Stimulated activated CD8-positive, alpha-beta memory T cell treated with anti-CD3 and anti-CD28 coated beads, Interleukin-4, amount 100 ng/mL, for 24 hours (primary cell): ENCODE measurements around the gene MT1A.

Experiments
- DNase-seq: peaks from one replicate; pipeline ENCODE4 v3.0.0-alpha.2; 2020; ENCODE audit warnings: low read depth

MT1A gene

DNA sequence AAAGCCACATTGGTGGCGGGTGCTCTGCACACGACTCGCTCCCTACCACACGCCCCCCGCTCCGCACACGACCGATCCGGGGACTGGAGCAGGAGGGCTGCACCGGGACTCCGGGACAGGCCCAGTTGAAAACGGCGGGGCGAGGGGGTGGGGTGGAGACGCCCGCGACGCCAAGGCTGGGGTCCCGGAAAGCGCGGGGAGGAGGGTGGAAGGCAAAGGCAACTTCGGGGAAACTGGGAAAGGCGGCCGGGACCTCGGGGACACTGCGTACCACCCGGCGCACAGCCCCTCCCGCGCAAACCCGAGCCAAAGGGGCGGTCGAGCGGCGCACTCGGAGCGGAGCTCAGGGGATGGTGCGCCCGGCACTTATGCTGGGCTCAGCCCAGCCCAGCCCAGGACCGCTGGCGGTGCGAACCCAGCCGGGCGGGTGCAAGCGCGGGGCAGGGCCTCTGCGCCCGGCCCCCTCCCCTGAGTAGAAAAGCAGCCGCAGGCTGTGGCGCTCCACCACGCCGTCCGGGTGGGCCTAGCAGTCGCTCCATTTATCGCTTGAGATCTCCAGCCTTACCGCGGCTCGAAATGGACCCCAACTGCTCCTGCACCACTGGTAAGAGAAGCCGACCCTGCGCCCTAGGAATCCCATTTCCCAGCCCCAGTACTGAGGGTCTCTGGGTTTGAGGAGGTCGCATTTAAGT is 6.2 kb upstream of the MT1A start, which contains the start of gene MT1M:
MT1M (plus strand) TSS at position 504 of the 692 bp plus-strand sequence; CDS start at position 577, 73 bp downstream.
- no peak for DNase-seq

DNA sequence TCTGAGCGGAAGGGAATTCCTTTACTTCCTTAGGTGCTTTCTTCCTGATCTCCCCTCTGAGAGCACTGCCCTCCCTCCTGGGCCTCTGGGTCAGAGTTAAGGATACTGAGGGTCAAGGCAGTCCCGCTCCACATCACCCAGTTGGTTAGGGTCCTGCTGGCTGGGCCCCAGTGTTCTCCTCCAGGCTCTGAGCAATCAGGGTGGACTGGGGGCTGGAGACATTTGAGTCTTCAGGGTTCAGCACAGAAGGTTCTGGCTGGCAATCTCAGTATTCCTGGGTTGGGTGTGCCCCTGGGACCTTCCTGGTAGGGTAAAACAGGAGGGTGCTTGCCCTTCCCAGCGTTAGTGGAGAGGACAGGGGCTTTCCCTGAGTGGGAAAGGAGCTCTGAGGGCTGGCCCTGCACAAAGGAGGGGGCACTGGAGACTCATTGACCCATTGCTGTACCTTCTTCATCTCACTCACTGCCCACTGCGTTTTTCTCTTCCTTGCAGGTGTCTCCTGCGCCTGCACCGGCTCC is 5.6 kb upstream of the MT1A start:
- DNase-seq: no peak

DNA sequence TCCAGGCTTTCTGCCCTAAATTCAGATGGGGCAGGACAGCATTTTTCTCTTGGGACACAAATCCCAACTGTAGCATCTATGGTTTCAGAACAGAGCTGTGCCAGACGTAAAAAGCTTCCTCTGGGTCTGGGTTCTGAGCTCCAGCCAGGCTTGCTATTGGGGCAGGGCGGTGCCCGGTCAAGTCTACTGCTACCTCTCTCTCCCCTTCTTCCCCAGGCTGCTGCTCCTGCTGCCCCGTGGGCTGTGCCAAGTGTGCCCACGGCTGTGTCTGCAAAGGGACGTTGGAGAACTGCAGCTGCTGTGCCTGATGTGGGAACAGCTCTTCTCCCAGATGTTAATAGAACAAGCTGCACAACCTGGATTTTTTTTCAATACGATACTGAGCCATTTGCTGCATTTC is 4.9 kb upstream of the MT1A start:
- no peak for DNase-seq

DNA sequence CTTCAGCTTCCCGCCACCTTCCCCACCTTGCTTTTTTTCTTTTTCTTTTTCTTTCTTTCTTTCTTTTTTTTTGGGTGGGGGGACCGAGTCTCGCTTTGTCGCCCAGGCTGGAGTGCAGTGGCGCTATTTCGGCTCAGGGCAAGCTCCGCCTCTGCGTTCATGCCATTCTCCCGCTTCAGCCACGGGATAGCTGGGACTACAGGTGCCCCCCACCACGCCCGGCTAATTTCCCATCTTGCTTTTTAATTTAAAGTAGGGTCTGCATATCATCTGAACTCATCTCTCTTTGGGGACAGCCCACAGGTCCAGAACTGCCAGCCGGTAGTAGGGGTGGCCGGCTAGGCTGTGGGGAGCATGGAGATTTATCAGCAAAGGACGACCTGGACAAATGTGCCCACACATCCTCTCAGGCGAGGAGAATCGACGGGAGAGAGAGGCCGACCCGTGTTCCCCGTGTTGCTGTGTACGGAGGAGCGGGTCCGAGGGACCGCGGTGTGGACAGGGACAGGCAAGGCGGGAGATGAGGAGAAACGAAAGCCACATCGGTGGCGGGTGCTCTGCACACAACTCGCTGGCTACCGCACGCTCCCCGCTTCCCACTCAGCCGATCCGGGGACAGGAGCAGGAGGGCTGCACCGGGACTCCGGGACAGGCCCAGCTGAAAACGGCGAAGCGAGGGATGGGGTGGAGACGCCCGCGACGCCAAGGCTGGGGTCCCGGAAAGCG is 3.6 kb upstream of the MT1A start:
- DNase-seq: no peak

DNA sequence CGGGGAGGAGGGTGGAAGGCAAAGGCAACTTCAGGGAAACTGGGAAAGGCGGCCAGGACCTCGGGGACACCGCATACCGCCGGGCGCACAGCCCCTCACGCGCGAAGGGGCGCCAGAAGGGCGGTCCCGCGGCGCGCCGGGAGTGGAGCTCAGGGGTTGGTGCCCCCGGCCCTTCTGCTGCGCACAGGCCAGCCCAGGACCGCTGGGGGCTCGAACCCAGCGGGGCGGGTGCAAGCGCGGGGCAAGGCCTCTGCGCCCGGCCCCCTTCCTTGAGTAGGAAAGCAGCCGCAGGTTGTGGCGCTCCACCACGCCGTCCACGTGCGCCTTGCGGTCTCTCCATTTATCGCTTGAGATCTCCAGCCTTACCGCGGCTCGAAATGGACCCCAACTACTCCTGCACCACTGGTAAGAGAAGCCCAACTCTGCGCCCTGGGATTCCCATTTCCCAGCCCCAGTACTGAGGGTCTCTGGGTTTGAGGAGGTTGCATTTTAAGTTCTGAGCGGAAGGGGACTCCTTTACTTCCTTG is 3.0 kb upstream of the MT1A start:
- DNase-seq: no peak

DNA sequence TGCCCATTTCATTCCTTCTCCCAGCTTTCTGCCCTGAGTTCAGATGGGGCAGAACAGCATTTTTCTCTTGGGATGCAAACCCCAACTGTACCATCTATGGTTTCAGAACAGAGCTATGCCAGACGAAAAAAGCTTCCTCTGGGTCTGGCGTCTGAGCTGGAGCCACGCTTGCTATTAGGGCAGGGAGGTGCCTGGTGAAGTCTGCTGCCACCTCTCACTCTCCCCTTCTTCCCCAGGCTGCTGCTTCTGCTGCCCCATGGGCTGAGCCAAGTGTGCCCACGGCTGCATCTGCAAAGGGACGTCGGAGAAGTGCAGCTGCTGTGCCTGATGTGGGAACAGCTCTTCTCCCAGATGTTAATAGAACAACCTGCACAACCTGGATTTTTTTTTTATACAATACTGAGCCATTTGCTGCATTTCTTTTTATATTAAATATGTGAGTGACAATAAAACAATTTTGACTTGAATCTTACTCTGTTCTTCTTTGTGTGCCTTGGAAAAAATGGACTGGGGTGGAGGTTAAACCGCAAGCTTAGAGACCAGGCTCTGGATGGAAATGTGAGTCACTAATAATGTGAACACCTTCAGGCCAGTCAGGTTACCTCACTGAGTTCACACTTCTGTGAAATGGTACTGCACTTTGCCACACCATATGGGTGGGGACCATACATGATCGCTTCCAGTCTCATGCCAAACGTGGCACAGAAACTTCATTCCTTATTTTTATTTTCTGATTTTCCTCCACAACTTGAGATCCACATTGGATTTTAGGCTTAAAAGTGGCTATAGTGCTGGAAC is 1.7 kb upstream of the MT1A start:
- no peak for DNase-seq

DNA sequence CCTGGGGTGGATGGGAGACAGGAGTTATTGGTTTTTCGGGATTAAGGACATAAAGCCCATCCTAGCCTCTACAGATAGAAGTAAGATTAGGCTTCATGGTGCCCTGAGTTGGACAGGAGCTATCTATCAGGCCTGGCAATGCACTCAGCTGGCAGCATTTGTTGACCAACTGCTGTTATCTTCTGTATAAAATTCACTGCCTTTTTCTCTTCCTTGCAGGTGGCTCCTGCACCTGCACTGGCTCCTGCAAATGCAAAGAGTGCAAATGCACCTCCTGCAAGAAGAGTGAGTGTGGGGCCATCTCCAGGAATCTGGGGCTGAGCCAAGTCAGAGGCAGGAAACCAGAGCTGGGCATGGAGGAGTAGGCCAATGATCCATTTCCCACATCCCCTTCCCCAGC is 579 bp downstream of the MT1A start:
- DNase-seq: no peak

DNA sequence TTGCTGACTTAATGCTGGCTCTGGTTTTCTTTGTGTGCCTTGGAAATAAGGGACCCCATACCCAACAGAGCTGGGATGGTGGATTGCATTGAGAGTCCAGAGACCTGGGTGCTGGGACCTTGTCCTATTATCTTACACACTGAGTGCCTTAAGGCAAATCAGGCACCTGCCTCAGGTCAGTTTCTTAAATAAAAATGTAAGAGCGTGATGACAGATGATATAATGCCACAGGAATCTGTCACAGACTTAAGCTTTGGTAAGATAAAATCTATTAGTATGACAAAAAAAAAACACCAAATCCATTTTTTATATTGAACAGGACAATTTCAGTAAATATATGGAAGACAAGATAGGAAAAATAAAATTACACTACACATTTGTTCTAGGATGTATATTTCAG is 1.6 kb downstream of the MT1A start:
- no peak for DNase-seq

DNA sequence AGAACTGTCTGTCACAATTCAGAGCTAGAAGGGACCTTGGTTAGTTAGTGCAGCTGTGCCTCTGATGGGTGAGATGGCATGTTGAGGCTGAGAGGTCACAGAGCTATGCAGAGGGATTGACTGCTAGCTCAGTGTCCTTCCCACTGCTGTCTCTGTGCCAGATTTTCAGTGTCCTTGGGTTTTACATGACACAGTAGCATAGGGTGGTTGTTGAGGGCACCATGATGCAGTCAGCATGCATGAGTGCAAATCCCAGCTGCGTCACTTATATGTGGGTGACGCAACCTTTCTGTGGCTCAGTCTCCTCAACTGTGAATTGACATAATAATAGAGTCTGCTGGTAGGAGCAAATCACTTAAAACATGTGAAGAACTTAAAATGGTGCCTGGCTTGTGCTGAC is 2.7 kb downstream of the MT1A start:
- DNase-seq: no peak

DNA sequence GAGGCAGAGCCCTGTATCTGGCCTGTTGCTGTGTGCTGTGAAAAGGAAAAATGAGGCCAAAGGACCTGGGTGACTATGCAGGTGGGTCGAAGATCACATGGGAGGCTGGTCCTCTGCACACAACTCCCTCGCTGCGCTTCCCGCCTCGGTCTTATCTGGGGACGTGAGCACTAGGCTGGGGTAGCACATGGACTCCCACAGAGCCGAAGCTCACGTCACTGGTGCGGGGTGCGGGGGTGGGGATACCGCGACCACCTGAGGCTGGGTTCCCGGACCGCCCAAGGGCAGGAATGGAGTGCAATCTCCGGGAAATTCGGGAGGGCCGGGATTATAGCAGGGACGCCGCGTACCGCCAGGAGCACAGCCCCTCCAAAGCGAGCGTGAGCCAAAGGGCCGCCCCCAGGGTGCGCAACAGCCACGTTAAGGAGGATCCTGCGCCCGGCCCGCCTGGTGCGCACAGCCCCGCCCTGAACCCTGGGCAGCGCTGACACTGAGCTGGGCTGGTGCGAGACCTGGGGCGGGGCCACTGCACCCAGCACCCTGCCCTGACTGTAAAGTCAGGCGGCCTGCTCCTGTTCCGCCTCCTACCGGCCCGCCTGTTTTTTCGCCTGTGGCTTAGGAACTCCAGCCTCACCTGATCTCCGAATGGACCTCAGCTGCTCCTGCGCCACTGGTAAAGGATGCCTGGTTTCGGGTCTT is 4.8 kb downstream of the MT1A start:
- peak; percentile 78 for DNase-seq

DNA sequence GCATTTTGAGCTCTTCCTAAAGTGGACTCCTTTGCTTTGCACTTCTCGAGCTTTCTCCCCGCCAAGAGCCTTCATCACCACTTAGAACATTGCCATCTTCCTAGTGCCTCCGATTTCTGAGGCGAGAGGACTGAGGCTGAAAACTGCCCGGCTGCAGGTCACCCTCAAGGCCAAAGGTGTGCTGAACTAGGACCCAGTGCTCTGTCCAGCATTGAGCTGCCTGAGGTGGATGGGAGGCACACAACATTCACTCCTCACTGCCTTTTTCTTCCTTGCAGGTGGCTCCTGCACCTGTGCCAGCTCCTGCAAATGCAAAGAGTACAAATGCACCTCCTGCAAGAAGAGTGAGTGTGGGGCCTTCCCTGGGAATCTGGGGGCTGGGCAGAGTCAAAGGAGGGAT is 5.4 kb downstream of the MT1A start:
- DNase-seq: no peak

DNA sequence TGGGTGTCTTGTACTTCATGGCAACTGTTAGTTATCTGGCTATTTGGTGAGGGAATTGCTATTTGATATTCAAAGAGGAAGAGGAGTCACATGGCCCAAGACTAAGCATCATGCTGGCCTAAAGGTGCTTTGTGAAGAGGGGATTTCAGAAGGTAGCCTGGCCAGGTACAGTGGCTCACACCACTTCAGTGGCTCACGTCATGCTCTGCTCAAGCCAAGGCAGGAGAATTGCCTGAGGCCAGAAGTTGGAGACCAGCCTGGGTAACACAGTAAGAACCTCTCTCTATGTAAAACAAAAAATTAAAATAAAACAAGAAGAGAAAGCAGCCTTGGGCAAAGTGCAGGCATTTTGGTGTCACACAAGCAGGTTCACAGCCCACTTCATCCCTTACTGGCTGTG is 6.8 kb downstream of the MT1A start:
- DNase-seq: no peak

DNA sequence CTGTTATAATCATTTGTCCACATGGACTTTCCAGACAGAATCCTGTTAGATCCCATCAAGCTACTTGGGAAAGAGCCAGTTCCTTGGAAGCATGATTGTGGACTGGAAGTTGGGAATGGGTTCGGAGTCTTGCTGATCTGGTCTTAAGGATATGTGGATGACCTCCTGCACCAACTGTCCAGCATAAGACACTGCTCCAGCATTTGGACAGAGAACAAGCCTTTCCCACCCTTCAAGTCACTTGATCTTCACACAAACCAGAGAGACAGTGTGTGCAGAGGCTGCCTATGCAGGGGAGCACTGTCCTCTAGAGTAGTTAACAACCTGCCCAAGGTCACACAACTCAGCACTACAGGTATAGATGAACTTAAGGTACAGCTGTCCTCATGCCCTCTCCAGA is 7.4 kb downstream of the MT1A start:
- DNase-seq: no peak

DNA sequence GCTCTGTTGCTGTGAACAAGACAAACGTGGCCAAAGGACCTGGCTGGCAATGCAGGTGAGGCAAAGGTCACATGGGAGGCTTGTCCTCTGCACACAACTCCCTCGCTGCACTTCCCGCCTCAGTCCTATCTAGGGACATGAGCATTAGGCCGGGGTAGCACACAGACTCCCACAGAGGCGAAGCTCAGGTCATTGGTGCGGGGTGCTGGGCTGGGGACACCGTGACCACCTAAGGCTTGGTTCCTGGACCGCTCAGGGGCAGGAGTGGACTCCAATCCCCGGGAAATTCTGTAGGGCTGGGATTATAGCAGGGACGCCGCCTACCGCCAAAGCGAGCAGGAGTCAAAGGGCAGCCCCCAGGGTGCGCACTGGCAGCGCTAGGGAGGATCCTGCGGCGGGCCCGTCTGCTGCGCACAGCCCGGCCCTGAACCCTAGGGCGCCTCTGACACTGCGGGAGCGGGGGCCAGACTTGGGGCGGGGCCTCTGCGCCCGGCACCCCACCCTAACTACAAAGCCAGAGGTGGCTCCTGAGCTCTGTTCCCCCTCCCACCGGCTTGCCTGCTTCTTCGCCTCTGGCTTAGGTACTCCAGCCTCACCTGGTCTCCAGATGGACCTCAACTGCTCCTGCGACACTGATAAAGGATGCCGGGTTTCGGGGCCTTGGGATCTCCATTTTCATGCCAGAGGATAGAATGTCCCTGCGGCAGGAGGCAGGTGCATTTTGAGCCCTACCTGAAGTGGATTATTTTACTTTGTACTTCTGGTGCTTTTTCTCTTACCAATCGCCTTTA is 9.4 kb downstream of the MT1A start:
- no peak for DNase-seq

DNA sequence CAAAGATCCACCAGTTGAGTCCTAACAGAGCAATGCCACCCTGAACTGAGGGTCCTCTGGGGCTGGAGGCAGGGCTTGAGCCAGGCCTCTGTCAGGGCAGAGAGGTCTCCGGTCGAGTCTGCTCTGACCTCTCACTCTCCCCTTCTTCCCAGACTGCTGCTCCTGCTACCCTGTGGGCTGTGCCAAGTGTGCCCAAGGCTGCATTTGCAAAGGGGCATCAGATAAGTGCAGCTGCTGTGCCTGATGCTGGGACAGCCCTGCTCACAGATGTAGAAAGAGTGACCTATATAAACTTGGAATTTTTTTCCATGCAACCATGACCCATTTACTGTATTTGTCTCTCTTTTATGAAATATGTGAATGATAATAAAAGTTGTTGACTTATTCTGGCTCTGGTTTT is 10.8 kb downstream of the MT1A start:
- DNase-seq: no peak

DNA sequence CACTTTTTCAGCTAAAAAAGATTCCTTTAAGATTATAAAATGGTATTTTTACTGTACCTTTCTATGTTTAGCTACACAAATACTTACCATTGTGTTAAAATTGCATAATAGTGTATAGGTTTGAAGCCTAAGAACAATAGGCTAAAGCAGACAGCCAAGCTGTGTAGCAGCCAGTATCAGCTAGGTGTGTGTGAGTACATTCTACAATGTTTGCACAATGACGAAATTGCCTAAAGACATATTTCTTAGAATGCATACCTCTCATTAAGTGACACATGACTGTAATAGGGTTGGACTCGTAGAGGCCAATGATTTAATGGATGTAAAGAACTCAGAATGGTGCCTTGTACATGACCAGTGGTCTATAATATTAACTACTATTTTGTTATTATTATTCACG is 11.4 kb downstream of the MT1A start:
- DNase-seq: no peak

DNA sequence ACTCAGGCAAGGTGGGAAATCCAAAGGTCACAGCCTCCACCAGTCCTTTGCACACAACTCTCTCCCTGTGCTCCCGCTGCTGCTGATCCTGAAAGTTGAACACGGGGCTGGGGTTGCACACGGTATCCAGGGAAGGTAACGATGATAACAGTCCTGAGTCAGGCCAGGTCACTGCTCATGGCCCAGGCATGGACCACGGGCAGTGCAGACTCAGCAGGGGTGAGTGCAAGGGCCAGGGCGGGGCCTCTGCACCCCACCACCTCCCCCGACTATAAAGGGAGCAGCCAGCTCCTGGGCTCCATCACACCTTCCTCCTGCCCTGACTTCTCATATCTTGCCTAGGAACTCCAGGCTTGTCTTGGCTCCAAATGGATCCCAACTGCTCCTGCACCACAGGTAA is 13.1 kb downstream of the MT1A start, which contains the start of gene MT1B:
MT1B (plus strand) TSS at position 301 of the 400 bp plus-strand sequence; CDS start at position 369, 68 bp downstream.
- DNase-seq: no peak

DNA sequence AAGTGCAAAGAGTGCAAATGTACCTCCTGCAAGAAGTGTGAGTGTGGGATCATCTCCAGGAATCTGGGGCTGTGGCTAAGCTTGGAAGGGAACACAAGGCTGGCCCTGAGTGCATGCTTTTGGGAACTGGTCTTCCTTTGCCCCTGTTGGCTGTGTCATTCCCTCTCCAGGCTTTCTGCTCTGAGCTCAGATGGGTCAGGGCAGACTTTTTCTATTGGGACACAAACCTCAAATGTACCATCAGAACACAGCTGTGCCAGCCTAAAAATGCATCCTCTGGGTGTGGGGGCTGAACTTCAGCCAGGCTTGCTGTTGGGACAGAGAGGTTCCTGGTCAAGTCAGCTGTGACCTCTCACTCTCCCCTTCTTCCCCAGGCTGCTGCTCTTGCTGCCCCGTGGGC is 14.1 kb downstream of the MT1A start:
- DNase-seq: no peak

DNA sequence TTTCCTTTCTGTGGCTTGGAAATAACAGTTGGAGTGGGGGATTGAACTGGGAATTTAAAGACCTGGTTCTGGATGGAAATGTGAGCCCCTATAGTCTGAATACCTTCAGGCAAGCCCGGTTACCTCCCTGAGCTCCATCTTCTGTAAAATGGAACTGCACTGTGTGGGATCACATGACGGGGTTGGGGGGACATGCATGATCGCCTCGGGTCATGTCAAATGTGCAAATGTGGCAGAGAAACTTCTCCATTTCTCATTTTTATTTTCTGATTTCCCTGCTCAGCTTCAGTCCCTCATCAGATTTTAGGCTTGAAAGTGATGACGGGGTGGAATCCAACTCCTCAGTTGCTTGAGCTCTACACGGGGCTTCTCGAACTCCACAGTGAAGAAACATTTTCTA is 14.8 kb downstream of the MT1A start:
- no peak for DNase-seq

DNA sequence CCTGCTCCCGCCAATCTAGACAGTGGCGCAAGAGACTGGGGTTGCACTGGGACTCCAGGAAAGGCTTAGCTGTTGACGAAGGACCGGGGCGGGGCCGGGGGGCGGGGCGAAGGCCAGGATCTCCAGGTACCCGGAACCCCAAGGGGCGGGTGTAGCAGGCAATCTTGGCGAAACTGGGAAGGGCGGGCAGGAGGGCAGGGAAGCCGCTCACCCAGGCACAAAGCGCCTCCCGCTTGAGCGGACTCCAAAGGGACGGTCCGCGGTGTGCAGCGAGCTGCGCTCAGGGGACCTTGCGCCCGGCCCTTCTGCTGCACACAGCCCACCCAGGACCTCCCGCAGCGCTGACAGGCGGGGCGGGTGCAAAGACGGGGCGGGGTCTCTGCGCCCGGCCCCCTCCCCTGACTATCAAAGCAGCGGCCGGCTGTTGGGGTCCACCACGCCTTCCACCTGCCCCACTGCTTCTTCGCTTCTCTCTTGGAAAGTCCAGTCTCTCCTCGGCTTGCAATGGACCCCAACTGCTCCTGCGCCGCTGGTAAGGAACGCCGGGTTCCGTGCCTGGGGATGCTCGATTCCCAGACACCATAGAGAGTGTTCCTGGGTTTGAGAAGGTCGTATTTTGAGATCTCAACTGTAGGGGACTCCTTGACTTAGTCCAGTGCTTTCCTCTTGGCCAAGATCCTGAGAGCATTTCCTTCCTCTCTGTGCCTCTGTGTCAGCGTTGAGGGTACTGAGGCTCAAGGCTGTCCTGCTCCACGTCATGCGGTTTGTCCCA is 19.3 kb downstream of the MT1A start, which contains the start of gene MT1F:
MT1F (plus strand) TSS at position 405 of the 772 bp plus-strand sequence; CDS start at position 505, 100 bp downstream.
- DNase-seq: peak; percentile 61
